Measurements from ENCODE around the gene DHX29.

Gene DHX29

DNA sequence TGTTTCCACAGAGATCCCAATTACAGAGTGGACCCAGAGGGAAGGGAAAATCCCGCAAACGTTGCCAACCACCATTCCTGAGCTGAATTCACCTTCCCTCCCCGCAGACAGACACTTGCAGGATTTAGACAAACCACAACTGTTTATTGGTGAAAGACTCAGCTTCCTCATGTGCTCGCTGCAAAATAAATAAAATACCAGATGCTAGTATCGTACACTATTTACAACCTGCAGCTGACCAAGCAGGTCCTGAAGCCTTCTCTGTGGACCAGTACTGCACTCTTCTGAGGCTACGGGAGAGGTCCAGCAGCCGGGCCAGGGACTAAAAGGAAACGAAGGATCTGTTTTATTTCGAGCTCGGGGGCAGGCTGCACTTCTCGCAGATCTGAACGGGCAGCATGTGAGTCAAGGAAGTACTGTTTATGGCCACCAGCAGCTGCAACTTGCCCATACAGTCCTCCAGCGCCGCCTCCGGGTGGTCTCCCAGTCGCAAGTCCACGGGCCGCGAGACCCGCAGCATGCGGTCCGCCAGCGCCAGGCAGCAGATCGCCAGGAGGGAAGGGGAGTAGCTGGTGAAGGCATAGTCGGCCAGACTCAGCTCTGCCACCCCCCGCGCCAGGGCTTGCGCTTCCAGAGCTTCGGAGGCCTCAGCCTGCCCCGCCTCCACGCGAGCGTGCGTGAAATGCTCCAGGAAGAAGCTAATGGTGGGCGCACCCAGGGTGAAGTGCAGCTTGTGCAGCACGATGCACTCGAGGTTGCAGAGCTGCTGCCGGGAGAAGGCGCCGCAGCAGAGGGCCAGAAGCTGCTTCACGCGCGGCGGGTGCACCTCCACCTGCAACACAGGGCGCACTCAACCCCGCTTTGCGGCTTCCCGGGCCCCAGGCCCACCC lies 76.2 kb downstream of the DHX29 start (continued):
- no peak for TF ChIP-seq ZNF114 (tag by site-specific recombination; IDR thresholded peaks at IDR 0.05)

DNA sequence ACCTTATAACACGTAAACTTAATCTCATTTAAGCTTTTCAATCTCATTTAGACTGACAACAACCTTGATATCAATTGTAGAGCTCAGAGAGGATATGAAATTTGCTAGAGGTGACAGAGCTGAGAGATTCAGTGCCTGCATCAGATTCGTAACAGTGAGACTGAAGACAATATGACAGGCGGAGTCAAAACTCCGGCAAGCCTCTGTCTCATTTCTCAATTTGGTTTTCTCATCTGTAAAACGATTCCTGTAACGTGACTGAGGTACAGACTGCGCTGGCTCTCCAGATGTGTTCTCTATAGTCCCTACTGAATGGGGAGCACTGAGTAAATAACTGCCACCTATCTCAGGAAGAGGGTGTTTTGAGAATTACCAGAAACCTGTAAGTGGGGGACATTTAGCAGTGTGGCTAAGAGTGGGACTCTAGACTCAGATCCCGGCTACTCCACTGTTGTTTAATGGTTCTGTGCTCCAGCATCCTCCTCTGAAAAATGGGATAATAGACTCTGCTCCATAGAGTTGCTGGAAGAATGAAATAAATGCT lies 77.3 kb downstream of the DHX29 start:
- Histone ChIP-seq H3K4me1 (ENCODE audit: control insufficient read depth, insufficient read depth, low read length) (no peaks in the 10 kb centered on the region; the same call in 1 of the 2 replicates), H3K9me3 (ENCODE audit: control insufficient read depth, insufficient read depth, low read depth, low read length) (no peaks in the 10 kb centered on the region), H3K27ac (ENCODE audit: extremely low read depth, low read depth, low read length) (no peak overlapping the region), H3K4me3 (ENCODE audit: low read depth, low read length) (no peak overlapping the region), H3K36me3 (ENCODE audit: control insufficient read depth in 2 of 2, insufficient read depth in 1 of 2, low read length in 2 of 2) (no peaks in the 10 kb centered on the region)
- no peak for TF ChIP-seq ZNF18 (tag by site-specific recombination; IDR thresholded peaks at IDR 0.05)
- no peak for TF ChIP-seq ZNF214 (tag by site-specific recombination; IDR thresholded peaks at IDR 0.05; ENCODE audit: borderline replicate concordance)
- no peak for TF ChIP-seq ZNF202 (tag by site-specific recombination; IDR thresholded peaks at IDR 0.05; ENCODE audit: borderline replicate concordance)
- TF ChIP-seq SCRT1 (tag by site-specific recombination; IDR thresholded peaks at IDR 0.05; ENCODE audit: borderline replicate concordance): no peak
- TF ChIP-seq, protein P1, sequence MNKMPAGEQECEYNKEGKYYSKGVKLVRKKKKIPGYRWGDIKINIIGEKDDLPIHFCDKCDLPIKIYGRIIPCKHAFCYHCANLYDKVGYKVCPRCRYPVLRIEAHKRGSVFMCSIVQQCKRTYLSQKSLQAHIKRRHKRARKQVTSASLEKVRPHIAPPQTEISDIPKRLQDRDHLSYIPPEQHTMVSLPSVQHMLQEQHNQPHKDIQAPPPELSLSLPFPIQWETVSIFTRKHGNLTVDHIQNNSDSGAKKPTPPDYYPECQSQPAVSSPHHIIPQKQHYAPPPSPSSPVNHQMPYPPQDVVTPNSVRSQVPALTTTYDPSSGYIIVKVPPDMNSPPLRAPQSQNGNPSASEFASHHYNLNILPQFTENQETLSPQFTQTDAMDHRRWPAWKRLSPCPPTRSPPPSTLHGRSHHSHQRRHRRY (tag by site-specific recombination; IDR thresholded peaks at IDR 0.05): no peak
- TF ChIP-seq ZNF140 (tag by site-specific recombination; IDR thresholded peaks at IDR 0.05): no peak
- TF ChIP-seq, protein P2, sequence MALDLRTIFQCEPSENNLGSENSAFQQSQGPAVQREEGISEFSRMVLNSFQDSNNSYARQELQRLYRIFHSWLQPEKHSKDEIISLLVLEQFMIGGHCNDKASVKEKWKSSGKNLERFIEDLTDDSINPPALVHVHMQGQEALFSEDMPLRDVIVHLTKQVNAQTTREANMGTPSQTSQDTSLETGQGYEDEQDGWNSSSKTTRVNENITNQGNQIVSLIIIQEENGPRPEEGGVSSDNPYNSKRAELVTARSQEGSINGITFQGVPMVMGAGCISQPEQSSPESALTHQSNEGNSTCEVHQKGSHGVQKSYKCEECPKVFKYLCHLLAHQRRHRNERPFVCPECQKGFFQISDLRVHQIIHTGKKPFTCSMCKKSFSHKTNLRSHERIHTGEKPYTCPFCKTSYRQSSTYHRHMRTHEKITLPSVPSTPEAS (tag by site-specific recombination; IDR thresholded peaks at IDR 0.05): no peak
- no peak for TF ChIP-seq ZNF366 (tag by site-specific recombination; conservative IDR thresholded peaks at IDR 0.05)
- TF ChIP-seq ZNF791 (tag by site-specific recombination; IDR thresholded peaks at IDR 0.05): no peak
- no peak for TF ChIP-seq ZNF747 (tag by site-specific recombination; IDR thresholded peaks at IDR 0.05)
- TF ChIP-seq ZNF692 (tag by site-specific recombination; IDR thresholded peaks at IDR 0.05): no peak
- no peak for TF ChIP-seq ZFP3 (tag by site-specific recombination; IDR thresholded peaks at IDR 0.05; ENCODE audit: low read depth)
- TF ChIP-seq, protein P3, sequence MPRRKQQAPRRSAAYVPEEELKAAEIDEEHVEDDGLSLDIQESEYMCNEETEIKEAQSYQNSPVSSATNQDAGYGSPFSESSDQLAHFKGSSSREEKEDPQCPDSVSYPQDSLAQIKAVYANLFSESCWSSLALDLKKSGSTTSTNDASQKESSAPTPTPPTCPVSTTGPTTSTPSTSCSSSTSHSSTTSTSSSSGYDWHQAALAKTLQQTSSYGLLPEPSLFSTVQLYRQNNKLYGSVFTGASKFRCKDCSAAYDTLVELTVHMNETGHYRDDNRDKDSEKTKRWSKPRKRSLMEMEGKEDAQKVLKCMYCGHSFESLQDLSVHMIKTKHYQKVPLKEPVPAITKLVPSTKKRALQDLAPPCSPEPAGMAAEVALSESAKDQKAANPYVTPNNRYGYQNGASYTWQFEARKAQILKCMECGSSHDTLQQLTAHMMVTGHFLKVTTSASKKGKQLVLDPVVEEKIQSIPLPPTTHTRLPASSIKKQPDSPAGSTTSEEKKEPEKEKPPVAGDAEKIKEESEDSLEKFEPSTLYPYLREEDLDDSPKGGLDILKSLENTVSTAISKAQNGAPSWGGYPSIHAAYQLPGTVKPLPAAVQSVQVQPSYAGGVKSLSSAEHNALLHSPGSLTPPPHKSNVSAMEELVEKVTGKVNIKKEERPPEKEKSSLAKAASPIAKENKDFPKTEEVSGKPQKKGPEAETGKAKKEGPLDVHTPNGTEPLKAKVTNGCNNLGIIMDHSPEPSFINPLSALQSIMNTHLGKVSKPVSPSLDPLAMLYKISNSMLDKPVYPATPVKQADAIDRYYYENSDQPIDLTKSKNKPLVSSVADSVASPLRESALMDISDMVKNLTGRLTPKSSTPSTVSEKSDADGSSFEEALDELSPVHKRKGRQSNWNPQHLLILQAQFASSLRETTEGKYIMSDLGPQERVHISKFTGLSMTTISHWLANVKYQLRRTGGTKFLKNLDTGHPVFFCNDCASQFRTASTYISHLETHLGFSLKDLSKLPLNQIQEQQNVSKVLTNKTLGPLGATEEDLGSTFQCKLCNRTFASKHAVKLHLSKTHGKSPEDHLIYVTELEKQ (tag by site-specific recombination; IDR thresholded peaks at IDR 0.05; ENCODE audit: borderline replicate concordance): no peak
- TF ChIP-seq ZNF555 (tag by site-specific recombination; conservative IDR thresholded peaks at IDR 0.05): no peak
- no peak for TF ChIP-seq KLF1 (tag by site-specific recombination; IDR thresholded peaks at IDR 0.05)
- TF ChIP-seq GLI2 (tag by site-specific recombination; IDR thresholded peaks at IDR 0.05; ENCODE audit: borderline replicate concordance, low read depth): no peak
- TF ChIP-seq ZSCAN16 (tag by site-specific recombination; IDR thresholded peaks at IDR 0.05): no peak
- TF ChIP-seq, protein P4, sequence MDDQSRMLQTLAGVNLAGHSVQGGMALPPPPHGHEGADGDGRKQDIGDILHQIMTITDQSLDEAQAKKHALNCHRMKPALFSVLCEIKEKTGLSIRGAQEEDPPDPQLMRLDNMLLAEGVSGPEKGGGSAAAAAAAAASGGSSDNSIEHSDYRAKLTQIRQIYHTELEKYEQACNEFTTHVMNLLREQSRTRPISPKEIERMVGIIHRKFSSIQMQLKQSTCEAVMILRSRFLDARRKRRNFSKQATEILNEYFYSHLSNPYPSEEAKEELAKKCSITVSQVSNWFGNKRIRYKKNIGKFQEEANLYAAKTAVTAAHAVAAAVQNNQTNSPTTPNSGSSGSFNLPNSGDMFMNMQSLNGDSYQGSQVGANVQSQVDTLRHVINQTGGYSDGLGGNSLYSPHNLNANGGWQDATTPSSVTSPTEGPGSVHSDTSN (CRISPR knock-in tag; IDR thresholded peaks at IDR 0.05): no peak
- ChIA-PET POLR2A (no interaction called here), CTCF (interaction anchor here (0.6 kb wide), 1 partner anchor 9 kb away, joined by 3 read pairs; no protein-coding TSS in a partner anchor)

All from HEK293 (cell line).